ENCODE data around the gene INPP4B. TPM values are rescaled to one million over a fixed set of nuclear protein-coding genes. Genes with fewer than 3 reads are reported as not detected.

Gene INPP4B
- total RNA-seq, 1 experiment from 2014 or later = 17.6 TPM

- intact Hi-C loops (cut with micrococcal nuclease) = no loop called here
- Mint-ChIP-seq H3K36me3 (ENCODE audit: insufficient read depth, unreplicated experiment) (no peaks in the 10 kb centered on the region), H3K27me3 (ENCODE audit: insufficient read depth, unreplicated experiment) (no peaks in the 10 kb centered on the region), H3K4me1 (ENCODE audit: insufficient read depth, unreplicated experiment) (peaks cover 7% of the 10 kb centered on the region), H3K27ac (ENCODE audit: low read depth, unreplicated experiment) (no peak overlapping the region), H3K9me3 (ENCODE audit: unreplicated experiment) (no peaks in the 10 kb centered on the region), H3K4me3 (ENCODE audit: unreplicated experiment) (no peak overlapping the region)
- no peak for DNase-seq (ENCODE audit: unreplicated experiment)
- no peak for TF ChIP-seq CTCF (IDR thresholded peaks at IDR 0.05; ENCODE audit: unreplicated experiment)
- ChIA-PET POLR2A (no interaction called here), CTCF (interaction anchor here (2.4 kb wide), 1 partner anchor 717 kb away, joined by 5 read pairs; no protein-coding TSS in a partner anchor)
- no TSS peak for BruUV-seq (replicated peaks)
These were observed 715.4 kb downstream of the INPP4B start for GRCh38 chr4:142130666-142131065.

DNA sequence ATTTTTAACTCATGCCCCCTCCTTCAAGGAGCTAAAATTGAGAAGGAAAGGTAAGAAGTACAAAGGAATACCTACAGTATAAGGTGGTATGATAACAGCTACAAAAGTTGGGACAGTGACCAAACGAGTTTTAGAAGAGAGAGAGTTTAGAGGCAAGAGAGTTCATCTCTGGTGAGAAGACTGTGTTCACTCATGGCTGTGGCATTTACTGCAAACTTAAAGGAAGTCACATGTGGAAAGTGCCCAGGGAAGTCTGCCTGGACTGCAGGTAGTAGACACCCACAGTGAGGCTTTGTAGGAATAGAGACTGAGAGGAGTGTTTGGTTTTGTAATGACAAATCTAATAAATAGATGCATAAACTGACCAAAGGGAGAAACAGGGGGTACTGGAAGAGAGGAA is 716.2 kb downstream of the INPP4B start:
- CTCF ChIA-PET = interaction anchor here (0.6 to 2.4 kb wide), 2 partner anchors 710 to 718 kb away, joined by 4 to 5 read pairs; no protein-coding TSS in a partner anchor

DNA sequence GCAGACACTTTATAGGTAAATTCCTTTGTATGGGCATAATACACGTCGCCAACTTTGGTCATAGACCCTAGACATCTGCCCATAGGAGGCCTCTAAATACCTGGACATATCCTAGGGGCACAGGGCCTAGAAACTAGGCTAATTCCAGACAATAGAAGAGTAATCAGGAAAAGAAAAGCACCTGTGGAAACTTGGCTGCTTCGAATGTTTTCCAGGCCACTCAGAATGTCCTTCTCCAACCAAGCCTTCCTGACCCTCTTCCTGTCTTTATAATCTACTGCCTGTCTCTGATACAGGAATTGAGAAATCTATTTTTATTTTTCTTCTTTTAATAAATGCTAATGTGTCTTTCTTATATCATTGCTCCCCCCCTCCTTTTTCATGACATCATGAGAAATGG is 716.6 kb downstream of the INPP4B start:
- H3K4me1 Mint-ChIP-seq (ENCODE audit: insufficient read depth, unreplicated experiment) = peaks cover 7% of the 10 kb centered on the region
- no TSS peak for BruUV-seq (replicated peaks)
- no peaks in the 10 kb centered on the region for H3K36me3 Mint-ChIP-seq (ENCODE audit: insufficient read depth, unreplicated experiment)
- no peaks in the 10 kb centered on the region for H3K9me3 Mint-ChIP-seq (ENCODE audit: unreplicated experiment)
- DNase-seq (ENCODE audit: unreplicated experiment) = no peak
- intact Hi-C loops (cut with micrococcal nuclease) = loop anchor here (5.0 kb wide), 1 partner anchor 958 kb away; no protein-coding TSS in a partner anchor
- H3K4me3 Mint-ChIP-seq (ENCODE audit: unreplicated experiment) = no peak overlapping the region
- CTCF ChIA-PET = interaction anchor here (1.1 to 1.6 kb wide), 2 partner anchors 718 to 783 kb away, joined by 6 to 7 read pairs; no protein-coding TSS in a partner anchor
- TF ChIP-seq CTCF (IDR thresholded peaks at IDR 0.05; ENCODE audit: unreplicated experiment) = no peak
- no peak overlapping the region for H3K27ac Mint-ChIP-seq (ENCODE audit: low read depth, unreplicated experiment)
- H3K27me3 Mint-ChIP-seq (ENCODE audit: insufficient read depth, unreplicated experiment) = no peaks in the 10 kb centered on the region
- POLR2A ChIA-PET = interaction anchor here (0.6 kb wide), 1 partner anchor 192 kb away, joined by 3 read pairs; no protein-coding TSS in a partner anchor

More for the DNA sequence above, 716.2 kb downstream of the INPP4B start:
- POLR2A ChIA-PET = no interaction called here
- no peak for TF ChIP-seq CTCF (IDR thresholded peaks at IDR 0.05; ENCODE audit: unreplicated experiment)
- Mint-ChIP-seq H3K9me3 (ENCODE audit: unreplicated experiment) (no peaks in the 10 kb centered on the region), H3K36me3 (ENCODE audit: insufficient read depth, unreplicated experiment) (no peaks in the 10 kb centered on the region), H3K4me3 (ENCODE audit: unreplicated experiment) (no peak overlapping the region), H3K27ac (ENCODE audit: low read depth, unreplicated experiment) (no peak overlapping the region), H3K4me1 (ENCODE audit: insufficient read depth, unreplicated experiment) (peaks cover 7% of the 10 kb centered on the region), H3K27me3 (ENCODE audit: insufficient read depth, unreplicated experiment) (no peaks in the 10 kb centered on the region)
- BruUV-seq (replicated peaks) = no TSS peak
- intact Hi-C loops (cut with micrococcal nuclease) = loop anchor here (5.0 kb wide), 1 partner anchor 957 kb away; no protein-coding TSS in a partner anchor
- no peak for DNase-seq (ENCODE audit: unreplicated experiment)

- intact Hi-C loops (cut with micrococcal nuclease) = loop anchor here (5.0 kb wide), 1 partner anchor 959 kb away; no protein-coding TSS in a partner anchor
- BruUV-seq (replicated peaks) = no TSS peak
- Mint-ChIP-seq H3K9me3 (ENCODE audit: unreplicated experiment) (no peaks in the 10 kb centered on the region), H3K4me3 (ENCODE audit: unreplicated experiment) (no peak overlapping the region), H3K27me3 (ENCODE audit: insufficient read depth, unreplicated experiment) (no peaks in the 10 kb centered on the region), H3K4me1 (ENCODE audit: insufficient read depth, unreplicated experiment) (peaks cover 7% of the 10 kb centered on the region), H3K36me3 (ENCODE audit: insufficient read depth, unreplicated experiment) (peaks cover 4% of the 10 kb centered on the region), H3K27ac (ENCODE audit: low read depth, unreplicated experiment) (peak overlapping the region; percentile 77)
- no peak for TF ChIP-seq CTCF (IDR thresholded peaks at IDR 0.05; ENCODE audit: unreplicated experiment)
- DNase-seq (ENCODE audit: unreplicated experiment) = no peak
- CTCF ChIA-PET = interaction anchor here (0.5 to 1.7 kb wide), 13 partner anchors 11 to 956 kb away, joined by 3 to 7 read pairs (median 4); partner anchors contain the start of gene INPP4B
- POLR2A ChIA-PET = interaction anchor here (0.6 kb wide), 1 partner anchor 193 kb away, joined by 3 read pairs; no protein-coding TSS in a partner anchor
These were observed 717.6 kb downstream of the INPP4B start for GRCh38 chr4:142128529-142128928.
